ENCODE measurements around the gene HES7.

Gene HES7

GRCh38 chr17:8153525-8153956, 29.6 kb upstream of the HES7 start:
- Histone ChIP-seq H3K4me3 (replicated peaks; ENCODE audit: low read depth, low read length) (no peak overlapping the region), H3K27me3 (replicated peaks; ENCODE audit: control insufficient read depth, insufficient read depth, low read length) (no peaks in the 10 kb centered on the region), H3K36me3 (ENCODE audit: control insufficient read depth, insufficient read depth, low read length) (peaks cover 11% of the 10 kb centered on the region)
- DNase-seq (ENCODE audit: extremely low read depth, insufficient read length), result no peak
- no peak for TF ChIP-seq CTCF (IDR thresholded peaks at IDR 0.05; ENCODE audit: insufficient read depth, low read length, poor library complexity, severe bottlenecking)

- TF ChIP-seq CTCF (IDR thresholded peaks at IDR 0.05; ENCODE audit: insufficient read depth, low read length, poor library complexity, severe bottlenecking), result no peak
- Histone ChIP-seq H3K27me3 (replicated peaks; ENCODE audit: control insufficient read depth, insufficient read depth, low read length) (no peaks in the 10 kb centered on the region), H3K36me3 (ENCODE audit: control insufficient read depth, insufficient read depth, low read length) (peaks cover 14% of the 10 kb centered on the region), H3K4me3 (replicated peaks; ENCODE audit: low read depth, low read length) (no peak overlapping the region)
- DNase-seq (ENCODE audit: extremely low read depth, insufficient read length), result no peak
Measured at GRCh38 chr17:8153031-8153451, 29.1 kb upstream of the HES7 start.

- peak; percentile 91 for DNase-seq (ENCODE audit: extremely low read depth, insufficient read length)
- no peaks in the 10 kb centered on the region for H3K27me3 ChIP-seq (replicated peaks; ENCODE audit: control insufficient read depth, insufficient read depth, low read length)
- no peak for TF ChIP-seq CTCF (IDR thresholded peaks at IDR 0.05; ENCODE audit: insufficient read depth, low read length, poor library complexity, severe bottlenecking)
- peaks cover 22% of the 10 kb centered on the region for H3K36me3 ChIP-seq (ENCODE audit: control insufficient read depth, insufficient read depth, low read length)
- peak within 1 kb of the TSS; percentile 91 for H3K4me3 ChIP-seq (replicated peaks; ENCODE audit: low read depth, low read length)
Measured at GRCh38 chr17:8152112-8152775, 28.3 kb upstream of the HES7 start, which contains the start of gene PER1. Gene PER1, minus strand, starts transcription at chr17:8152404. Its CDS starts 1,698 bp downstream, at chr17:8150706.

GRCh38 chr17:8151641-8152111, 27.8 kb upstream of the HES7 start:
- peaks cover 26% of the 10 kb centered on the region for H3K36me3 ChIP-seq (ENCODE audit: control insufficient read depth, insufficient read depth, low read length)
- DNase-seq (ENCODE audit: extremely low read depth, insufficient read length), result peak; percentile 49
- H3K27me3 ChIP-seq (replicated peaks; ENCODE audit: control insufficient read depth, insufficient read depth, low read length), result no peaks in the 10 kb centered on the region
- H3K4me3 ChIP-seq (replicated peaks; ENCODE audit: low read depth, low read length), result peak overlapping the region; percentile 91
- TF ChIP-seq CTCF (IDR thresholded peaks at IDR 0.05; ENCODE audit: insufficient read depth, low read length, poor library complexity, severe bottlenecking), result no peak

GRCh38 chr17:8151120-8151640, 27.3 kb upstream of the HES7 start:
- Histone ChIP-seq H3K27me3 (replicated peaks; ENCODE audit: control insufficient read depth, insufficient read depth, low read length) (no peaks in the 10 kb centered on the region), H3K36me3 (ENCODE audit: control insufficient read depth, insufficient read depth, low read length) (peaks cover 30% of the 10 kb centered on the region), H3K4me3 (replicated peaks; ENCODE audit: low read depth, low read length) (peak overlapping the region; percentile 91)
- peak; percentile 92 for DNase-seq (ENCODE audit: extremely low read depth, insufficient read length)
- no peak for TF ChIP-seq CTCF (IDR thresholded peaks at IDR 0.05; ENCODE audit: insufficient read depth, low read length, poor library complexity, severe bottlenecking)
